ENCODE measurements around the gene ELMO2.

Gene ELMO2, protein sequence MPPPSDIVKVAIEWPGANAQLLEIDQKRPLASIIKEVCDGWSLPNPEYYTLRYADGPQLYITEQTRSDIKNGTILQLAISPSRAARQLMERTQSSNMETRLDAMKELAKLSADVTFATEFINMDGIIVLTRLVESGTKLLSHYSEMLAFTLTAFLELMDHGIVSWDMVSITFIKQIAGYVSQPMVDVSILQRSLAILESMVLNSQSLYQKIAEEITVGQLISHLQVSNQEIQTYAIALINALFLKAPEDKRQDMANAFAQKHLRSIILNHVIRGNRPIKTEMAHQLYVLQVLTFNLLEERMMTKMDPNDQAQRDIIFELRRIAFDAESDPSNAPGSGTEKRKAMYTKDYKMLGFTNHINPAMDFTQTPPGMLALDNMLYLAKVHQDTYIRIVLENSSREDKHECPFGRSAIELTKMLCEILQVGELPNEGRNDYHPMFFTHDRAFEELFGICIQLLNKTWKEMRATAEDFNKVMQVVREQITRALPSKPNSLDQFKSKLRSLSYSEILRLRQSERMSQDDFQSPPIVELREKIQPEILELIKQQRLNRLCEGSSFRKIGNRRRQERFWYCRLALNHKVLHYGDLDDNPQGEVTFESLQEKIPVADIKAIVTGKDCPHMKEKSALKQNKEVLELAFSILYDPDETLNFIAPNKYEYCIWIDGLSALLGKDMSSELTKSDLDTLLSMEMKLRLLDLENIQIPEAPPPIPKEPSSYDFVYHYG

DNA sequence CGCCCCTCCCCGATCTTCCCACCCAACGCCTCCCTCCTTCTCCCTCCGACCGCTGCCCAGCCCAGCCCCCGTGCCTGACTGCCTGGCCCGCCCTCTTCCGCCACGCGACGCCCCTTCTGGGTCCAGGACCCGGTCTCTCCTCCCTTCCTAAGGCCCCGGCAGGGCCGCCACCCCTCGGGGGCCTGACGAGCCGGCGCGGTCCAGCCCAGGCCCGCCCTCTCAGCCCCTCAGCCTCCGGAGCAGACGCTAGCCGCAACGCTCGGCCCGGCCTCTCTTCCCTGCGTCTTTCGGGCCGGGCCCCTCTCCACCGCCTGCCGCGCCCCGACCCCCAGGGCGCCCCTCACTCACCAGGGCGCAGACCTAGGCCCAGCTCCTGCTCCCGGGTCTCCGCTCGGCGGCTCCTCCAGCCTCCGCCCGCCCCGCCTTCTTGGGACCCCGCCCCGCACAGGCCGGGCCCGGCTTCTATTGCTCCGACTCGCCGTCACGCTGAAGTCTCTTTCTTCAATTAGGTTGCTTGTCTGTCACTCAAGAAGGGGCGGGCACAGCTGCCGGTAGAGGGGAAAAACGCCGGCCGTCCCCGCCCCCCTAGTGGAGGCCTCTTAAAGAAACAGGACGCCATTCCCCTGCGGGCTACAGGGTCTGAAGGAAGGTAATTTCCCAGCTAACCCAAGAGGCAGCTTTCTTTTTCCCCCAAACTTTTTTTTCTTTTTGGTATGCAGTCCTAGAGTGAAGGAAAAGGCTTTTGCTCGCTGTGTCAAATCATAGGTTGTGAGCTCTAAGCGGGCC is at the start of gene ELMO2:
Gene ELMO2 (minus strand): TSS at position 416 of the 786 bp plus-strand sequence. CDS start 12,133 bp downstream, outside the sequence.
- no peak within 1 kb of the TSS for H3K4me3 ChIP-seq (IDR thresholded peaks at IDR 0.05; ENCODE audit: insufficient read depth, low read depth, low read length)
- H3K4me2 ChIP-seq: peak within 1 kb of the TSS; percentile 91
- no peaks in the 10 kb centered on the region for H3K36me3 ChIP-seq (ENCODE audit: insufficient read depth)
- peaks cover 65% of the 10 kb centered on the region for H3K4me1 ChIP-seq (ENCODE audit: low read depth, poor library complexity, severe bottlenecking)
- peak within 1 kb of the TSS; percentile 67 for H2AFZ ChIP-seq (ENCODE audit: low read depth)
- H4K20me1 ChIP-seq (ENCODE audit: insufficient read depth): no peaks in the 10 kb centered on the region
- H3K79me2 ChIP-seq (ENCODE audit: insufficient read depth, low read depth): peaks cover 43% of the 10 kb centered on the region
- H3K27ac ChIP-seq: peak within 1 kb of the TSS; percentile 61
- TF ChIP-seq CTCF (conservative IDR thresholded peaks at IDR 0.05; ENCODE audit: low read depth, low read length): peak; percentile 20; the same call in 1 of the 2 replicates
- peak within 1 kb of the TSS; percentile 56 for H3K9ac ChIP-seq
- H3K27me3 ChIP-seq (ENCODE audit: insufficient read depth, low read depth): no peaks in the 10 kb centered on the region

- H3K4me1 ChIP-seq (ENCODE audit: low read depth, poor library complexity, severe bottlenecking): no peaks in the 10 kb centered on the region
- H3K27ac ChIP-seq: no peak overlapping the region
- H3K36me3 ChIP-seq (ENCODE audit: insufficient read depth): no peaks in the 10 kb centered on the region
- no peak for TF ChIP-seq CTCF (conservative IDR thresholded peaks at IDR 0.05; ENCODE audit: low read depth, low read length)
- H3K79me2 ChIP-seq (ENCODE audit: insufficient read depth, low read depth): no peaks in the 10 kb centered on the region
- H3K4me3 ChIP-seq (IDR thresholded peaks at IDR 0.05; ENCODE audit: insufficient read depth, low read depth, low read length): no peak overlapping the region
- H2AFZ ChIP-seq (ENCODE audit: low read depth): no peak overlapping the region
- H4K20me1 ChIP-seq (ENCODE audit: insufficient read depth): no peaks in the 10 kb centered on the region
- H3K27me3 ChIP-seq (ENCODE audit: insufficient read depth, low read depth): no peaks in the 10 kb centered on the region
- H3K9ac ChIP-seq: no peak overlapping the region
- no peak overlapping the region for H3K4me2 ChIP-seq
Observed at GRCh38 chr20:46455729-46456128, 49.3 kb upstream of the ELMO2 start.

GRCh38 chr20:46446851-46447250 is 40.4 kb upstream of the ELMO2 start:
- TF ChIP-seq CTCF (conservative IDR thresholded peaks at IDR 0.05; ENCODE audit: low read depth, low read length): no peak
- H3K4me3 ChIP-seq (IDR thresholded peaks at IDR 0.05; ENCODE audit: insufficient read depth, low read depth, low read length): no peak overlapping the region
- no peak overlapping the region for H3K4me2 ChIP-seq
- no peak overlapping the region for H3K27ac ChIP-seq
- H3K36me3 ChIP-seq (ENCODE audit: insufficient read depth): no peaks in the 10 kb centered on the region
- no peaks in the 10 kb centered on the region for H3K27me3 ChIP-seq (ENCODE audit: insufficient read depth, low read depth)
- H3K9ac ChIP-seq: no peak overlapping the region
- H2AFZ ChIP-seq (ENCODE audit: low read depth): no peak overlapping the region
- H4K20me1 ChIP-seq (ENCODE audit: insufficient read depth): no peaks in the 10 kb centered on the region
- no peaks in the 10 kb centered on the region for H3K79me2 ChIP-seq (ENCODE audit: insufficient read depth, low read depth)
- no peaks in the 10 kb centered on the region for H3K4me1 ChIP-seq (ENCODE audit: low read depth, poor library complexity, severe bottlenecking)

DNA sequence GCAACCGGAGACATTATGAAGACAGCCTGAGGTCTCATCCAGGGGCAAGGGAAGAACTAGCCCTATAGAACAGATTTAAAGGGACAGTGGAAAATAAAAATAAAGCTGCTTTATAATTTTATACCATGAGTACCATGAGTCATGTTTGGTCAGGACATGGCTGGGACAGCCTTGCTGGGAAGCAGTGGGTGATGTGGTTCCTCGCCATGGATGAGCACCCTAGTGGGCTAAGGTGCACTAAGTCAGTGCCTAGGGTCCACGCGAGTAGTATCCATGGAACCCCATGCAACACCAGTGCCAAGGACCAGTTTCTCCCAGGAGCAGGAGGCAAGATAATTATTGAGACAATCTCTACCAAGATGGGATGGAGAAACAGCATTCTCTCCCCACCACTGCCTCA is 33.4 kb upstream of the ELMO2 start:
- TF ChIP-seq CTCF (conservative IDR thresholded peaks at IDR 0.05; ENCODE audit: low read depth, low read length): no peak

More for the DNA sequence above, 33.4 kb upstream of the ELMO2 start:
- no peaks in the 10 kb centered on the region for H3K4me1 ChIP-seq (ENCODE audit: low read depth, poor library complexity, severe bottlenecking)
- no peak overlapping the region for H3K9ac ChIP-seq
- H2AFZ ChIP-seq (ENCODE audit: low read depth): no peak overlapping the region
- H3K27me3 ChIP-seq (ENCODE audit: insufficient read depth, low read depth): no peaks in the 10 kb centered on the region
- no peaks in the 10 kb centered on the region for H3K36me3 ChIP-seq (ENCODE audit: insufficient read depth)
- no peak overlapping the region for H3K4me2 ChIP-seq
- no peak overlapping the region for H3K27ac ChIP-seq
- no peaks in the 10 kb centered on the region for H3K79me2 ChIP-seq (ENCODE audit: insufficient read depth, low read depth)
- no peak overlapping the region for H3K4me3 ChIP-seq (IDR thresholded peaks at IDR 0.05; ENCODE audit: insufficient read depth, low read depth, low read length)
- H4K20me1 ChIP-seq (ENCODE audit: insufficient read depth): no peaks in the 10 kb centered on the region

Measured in KMS-11 (cell line).